NCI-H2107 (cell line): Measurements from ENCODE around the gene PRELID3B.
"Not testable (repeated sequence)": the region's sequence is repeated elsewhere in the genome, so short reads cannot be mapped to it uniquely, and the experiment has no call there.

Source experiments
- DNase-seq: peaks from one replicate; lab custom pipeline; 2025; lab: John Stamatoyannopoulos, UW

Gene PRELID3B

DNA sequence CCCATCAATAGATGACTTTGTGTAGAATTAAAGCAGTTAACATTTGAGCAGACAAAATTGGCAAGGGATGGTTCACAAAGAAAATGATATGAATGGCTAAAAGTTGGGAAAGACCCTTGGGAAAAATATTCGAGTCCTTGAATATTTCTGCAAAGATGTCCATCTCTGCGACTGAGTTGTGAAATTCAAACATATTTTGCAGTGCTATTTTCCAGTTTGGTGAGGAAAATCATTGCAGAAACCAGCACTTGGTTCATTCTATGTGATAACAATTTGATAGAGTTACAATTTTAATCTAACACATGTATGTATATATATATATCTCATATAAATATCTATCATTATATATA is 6.1 kb upstream of the PRELID3B start:
- DNase-seq: no peak

DNA sequence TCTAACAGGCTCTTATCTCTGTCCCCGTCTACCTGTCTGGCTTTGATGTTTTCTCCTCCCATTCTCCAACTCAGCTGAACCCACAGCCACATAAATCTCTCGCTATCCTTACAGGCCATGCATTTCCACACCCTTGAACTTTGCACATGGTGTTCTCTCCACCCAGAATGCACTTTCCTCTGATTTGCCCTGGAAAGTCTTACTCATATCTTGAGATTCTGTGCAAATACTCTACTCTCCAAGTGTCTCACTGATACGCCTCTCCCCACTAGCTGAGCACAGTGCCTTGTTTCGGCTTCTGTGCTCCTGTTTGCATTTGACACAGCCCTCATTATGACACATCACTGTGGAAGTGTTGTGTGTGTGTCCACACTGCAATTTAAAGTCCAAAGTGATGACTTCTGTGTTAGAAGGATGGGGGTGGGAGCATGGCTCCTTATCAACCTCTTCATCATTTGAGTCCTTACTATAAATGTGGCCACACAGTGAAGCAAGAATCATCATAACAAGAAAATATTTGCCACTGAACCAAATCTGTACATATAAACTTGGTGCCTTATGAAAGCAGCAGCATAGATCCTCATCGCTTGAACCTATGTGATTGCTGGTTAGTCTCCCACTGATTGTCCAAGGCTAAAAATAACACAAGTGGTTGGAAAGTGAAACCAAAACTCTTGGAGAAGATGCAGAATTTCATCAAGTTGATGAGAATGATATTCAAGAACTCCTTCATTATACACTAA is 5.5 kb upstream of the PRELID3B start:
- DNase-seq: no peak

DNA sequence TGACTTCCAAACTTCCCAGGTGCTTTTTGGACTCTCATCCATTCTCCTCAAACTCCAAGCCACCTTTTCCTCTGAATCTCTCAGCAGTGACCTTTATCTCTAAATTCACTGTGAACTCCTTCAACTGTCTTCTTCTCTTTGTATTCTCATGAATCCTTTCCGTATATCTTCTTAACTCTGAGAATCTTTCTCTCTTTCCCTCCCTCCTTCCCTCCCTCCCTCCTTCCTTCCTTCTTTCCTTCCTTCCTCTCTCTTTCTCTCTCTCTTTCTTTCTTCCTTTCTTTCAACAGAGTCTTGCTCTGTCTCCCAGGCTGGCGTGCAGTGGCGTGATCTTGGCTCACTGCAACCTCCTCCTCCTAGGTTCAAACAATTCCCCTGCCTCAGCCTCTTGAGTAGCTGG is 4.3 kb upstream of the PRELID3B start:
- no peak for DNase-seq

DNA sequence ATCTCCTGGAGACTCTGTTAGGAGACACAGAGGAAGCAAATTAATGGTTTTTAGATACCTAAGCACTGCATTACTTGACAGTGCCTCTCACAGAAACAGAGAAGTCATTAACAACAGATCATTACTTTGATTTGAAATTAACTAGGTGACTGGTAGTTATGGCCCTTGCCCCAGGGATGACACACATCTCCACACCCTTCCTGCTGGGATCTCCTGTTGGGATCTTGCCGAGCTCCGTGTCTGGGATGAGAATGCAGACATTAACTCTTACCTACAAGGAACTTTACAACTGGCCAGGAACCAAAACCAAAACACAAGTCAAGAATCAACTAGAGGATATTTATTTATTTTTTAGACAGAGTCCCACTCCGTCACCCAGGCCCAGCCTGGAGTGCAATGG is 2.2 kb upstream of the PRELID3B start:
- no peak for DNase-seq

DNA sequence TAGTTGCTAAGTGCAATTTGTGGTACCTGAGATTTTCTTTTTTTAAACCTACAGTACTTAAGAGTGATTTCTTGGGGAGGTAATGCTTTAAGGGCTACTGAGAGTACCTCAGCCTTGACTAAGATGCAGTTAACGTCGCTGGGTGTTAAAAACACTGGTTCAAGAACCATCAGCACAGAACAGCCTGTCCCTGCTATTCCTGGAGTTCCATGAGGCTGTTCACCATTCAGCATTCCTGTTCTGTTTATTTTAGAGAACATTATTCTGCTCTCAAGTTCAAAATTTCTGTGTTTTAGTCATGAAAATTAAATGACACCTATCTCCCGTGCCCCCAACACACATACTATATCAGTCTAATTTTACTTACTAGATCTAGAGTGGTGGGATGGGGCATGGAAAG is 1.7 kb upstream of the PRELID3B start:
- no peak for DNase-seq

DNA sequence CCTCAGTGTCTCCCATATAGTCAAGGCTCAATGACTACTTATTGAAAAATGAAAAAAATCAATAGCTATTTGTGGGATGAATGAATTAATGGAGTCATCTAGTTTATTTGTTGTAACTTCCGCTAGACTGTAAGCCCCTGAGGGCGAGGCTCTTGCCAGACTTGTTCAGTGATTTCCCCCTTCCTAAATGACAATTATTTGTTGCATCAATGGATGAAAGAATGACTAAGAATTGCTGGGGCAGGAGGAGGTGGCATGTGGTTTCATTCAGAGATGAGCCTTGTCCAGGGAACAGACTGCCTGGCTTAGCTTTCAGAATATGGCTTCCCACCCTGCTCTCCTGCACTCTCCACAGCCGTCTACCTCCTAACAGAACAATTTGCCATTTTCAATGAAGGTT is 1.1 kb upstream of the PRELID3B start:
- DNase-seq: no peak

DNA sequence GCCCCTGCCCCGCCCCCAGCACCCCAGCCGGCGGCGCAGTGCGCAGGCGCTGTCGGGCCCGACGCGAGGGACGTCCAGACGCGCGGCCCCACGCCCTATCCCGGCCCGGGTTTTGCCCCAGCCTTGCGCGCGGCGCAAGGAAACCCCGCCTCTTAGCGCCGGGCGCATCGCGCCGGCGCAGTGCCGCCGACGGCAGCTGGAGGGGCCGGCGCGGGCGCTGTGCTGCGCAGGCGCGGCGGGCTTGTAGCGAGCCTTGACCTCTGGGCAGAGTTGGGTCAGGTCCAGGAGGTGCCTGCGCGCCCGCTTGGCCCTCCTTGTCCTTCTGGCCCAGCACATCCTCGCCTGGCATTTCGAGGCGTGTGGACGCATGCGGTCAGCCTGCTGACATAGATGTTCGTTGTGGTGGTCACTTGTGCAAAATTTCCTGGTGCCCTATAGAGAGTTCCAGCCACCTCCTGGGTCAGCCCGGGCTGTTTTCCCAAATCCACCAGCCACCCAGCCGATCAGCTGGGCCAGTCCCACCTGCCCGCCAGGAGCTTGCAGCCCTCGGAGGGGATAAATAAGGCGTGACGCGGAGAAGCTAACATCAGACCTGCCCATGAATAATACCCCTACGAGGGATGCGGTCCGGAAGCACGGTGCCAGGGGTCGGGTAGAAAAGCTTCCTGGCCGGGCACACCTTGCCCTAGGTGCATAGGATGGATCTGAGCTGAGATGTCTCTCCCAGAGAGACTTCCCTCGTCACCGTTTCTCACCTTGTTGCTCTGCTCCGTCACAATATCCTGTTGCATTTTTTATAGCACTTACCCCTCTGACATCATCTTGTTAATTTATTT is 428 bp upstream of the PRELID3B start:
- DNase-seq: peak; percentile 88

DNA sequence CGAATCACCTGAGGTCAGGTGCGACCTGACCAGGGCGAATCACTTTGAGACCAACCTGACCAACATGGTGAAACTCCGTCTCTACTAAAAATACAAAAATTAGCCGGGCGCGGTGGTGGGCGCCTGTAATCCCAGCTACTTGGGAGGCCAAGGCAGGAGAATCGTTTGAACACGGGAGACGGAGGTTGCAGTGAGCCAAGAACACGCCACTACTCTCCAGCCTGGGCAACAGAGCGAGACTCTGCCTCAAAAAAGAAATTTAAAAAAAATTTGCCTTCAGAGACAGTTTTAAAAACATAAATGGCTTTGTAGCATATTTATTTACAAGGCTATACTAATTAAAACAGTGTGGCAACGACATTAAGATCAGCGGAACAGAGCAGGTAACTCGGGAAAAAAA is 1.1 kb downstream of the PRELID3B start:
- DNase-seq: not testable (repeated sequence)

DNA sequence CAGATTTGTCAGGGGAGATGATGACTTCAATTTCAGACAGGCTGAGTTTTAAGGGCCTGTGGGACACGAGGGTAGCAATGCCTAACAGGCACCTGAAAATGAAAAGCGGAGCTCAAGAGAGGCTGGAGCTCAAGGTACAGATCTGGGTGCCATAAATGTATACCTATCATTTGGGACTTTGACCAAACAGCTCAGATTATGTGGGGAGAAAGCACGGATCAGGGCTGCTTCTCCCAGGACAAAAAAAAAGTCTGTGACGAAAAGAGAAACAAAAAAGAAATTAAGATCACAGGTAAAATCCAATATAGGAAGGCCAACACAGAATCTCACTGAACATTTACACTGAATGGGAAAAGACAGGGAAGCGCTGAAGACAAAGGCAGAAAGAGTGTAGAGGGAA is 1.9 kb downstream of the PRELID3B start:
- DNase-seq: no peak

DNA sequence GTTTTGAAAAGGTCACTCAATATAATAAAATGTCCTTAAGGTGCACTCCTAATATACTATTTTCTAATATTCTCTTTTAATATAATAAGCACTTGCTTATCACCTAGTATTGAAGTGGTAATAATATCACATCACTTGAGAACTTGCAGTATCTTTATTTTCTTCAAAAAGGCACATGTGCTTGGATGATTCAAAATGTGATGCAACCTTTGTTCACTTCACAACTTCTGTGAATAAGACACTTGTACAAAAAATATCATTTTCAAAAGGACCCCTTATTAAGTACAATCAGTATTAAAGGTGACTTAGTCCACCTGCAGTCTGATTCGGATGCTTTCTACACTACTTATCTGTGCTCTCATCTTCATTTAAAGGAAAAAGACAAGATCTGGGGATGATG is 3.4 kb downstream of the PRELID3B start:
- DNase-seq: no peak

DNA sequence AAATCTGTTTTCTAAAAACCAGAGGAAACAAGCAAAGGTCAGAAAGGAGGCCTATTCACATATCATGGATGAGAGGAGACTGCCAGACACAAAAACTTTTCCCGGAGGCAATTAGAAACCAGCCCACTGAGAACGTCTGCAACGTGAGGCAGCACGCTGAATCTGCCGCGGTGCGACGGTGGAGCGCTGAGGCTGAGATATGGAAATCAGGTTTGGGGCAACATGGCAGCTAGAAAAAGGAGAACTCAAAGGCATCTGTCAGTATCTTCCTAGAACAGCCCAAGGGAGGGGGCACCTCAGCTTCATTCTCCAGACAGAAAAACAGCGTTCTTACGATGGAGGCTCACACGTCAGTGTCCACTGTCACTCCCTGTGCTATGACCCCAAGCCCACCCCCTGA is 5.2 kb downstream of the PRELID3B start:
- DNase-seq: no peak

DNA sequence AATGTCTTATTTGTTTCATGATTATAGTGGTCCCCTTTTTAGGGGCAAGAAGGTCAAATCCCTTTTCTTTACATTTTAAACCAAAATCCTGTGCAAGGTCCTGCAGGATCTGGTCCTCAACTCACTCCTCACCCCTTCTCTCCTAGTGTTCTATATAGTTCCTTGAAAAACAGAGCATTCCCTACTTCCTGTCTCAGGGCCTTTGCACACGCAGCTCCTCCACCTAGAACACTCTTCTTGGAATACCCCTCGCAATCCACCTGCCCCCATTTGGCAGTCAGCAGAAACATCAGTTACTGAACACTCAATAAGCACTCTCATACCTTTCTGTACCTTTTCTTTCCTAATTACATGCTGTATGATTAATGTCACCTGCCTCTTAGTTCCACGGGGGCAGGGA is 7.2 kb downstream of the PRELID3B start:
- no peak for DNase-seq

DNA sequence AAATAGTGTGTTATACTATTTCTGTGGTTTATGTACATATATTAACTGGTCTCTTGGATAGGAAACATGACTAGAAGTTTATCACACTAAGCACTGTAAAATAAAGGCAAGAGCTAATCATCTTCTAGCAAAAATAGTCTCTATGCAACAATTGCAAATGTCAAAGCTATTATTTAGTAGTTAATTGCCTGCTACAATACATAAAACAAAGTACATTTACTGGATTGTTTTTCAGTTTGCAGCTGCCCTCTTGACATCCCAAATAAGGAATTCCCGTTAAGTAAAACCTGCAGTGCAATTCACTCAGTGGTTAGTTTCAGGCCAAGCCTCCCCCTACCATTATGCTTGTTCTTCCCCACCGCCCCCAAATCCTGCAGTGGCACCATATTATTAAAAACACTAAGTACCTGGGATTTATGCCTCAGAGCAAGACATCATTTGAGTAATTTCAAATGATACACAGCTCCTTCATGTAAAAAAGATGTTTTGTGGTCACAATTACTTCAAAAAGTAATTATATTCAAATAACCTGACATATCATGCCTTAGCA is 8.9 kb downstream of the PRELID3B start:
- DNase-seq: no peak

DNA sequence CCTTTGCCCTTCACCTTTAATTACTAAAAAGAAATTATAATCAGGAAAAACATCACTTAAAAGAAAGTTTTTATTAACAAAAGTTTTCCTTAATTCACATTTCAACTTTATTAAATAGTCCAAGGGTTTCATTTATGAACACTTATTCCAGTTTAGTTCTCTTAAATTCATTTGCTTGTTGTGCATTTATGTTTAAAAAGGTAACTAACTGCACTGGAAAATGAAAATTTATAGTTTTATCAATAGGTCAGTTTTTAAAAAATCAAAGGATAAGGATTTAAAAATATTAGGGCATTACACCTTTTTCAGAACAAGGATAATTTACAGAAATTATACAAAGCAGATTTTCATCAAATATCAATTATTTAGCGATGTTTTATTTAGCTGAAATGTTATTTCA is 9.5 kb downstream of the PRELID3B start:
- DNase-seq: no peak

DNA sequence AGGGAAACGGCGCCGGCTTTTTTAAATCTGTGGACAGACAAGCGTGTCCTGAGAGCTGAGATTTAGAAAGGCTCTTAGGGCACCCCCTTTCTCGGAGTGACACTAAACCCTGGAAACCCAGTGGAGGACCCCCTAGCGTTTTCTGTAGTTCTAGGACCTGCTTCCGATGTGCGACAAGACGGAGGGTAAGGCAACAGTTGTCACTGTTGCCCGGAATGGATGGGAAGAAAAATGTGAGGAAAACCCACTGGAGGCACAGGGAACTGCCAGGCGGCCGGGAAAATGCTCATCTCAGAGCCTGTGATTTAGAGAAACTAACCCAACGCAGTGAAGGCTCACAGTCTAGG is 9.9 kb downstream of the PRELID3B start:
- DNase-seq: no peak

DNA sequence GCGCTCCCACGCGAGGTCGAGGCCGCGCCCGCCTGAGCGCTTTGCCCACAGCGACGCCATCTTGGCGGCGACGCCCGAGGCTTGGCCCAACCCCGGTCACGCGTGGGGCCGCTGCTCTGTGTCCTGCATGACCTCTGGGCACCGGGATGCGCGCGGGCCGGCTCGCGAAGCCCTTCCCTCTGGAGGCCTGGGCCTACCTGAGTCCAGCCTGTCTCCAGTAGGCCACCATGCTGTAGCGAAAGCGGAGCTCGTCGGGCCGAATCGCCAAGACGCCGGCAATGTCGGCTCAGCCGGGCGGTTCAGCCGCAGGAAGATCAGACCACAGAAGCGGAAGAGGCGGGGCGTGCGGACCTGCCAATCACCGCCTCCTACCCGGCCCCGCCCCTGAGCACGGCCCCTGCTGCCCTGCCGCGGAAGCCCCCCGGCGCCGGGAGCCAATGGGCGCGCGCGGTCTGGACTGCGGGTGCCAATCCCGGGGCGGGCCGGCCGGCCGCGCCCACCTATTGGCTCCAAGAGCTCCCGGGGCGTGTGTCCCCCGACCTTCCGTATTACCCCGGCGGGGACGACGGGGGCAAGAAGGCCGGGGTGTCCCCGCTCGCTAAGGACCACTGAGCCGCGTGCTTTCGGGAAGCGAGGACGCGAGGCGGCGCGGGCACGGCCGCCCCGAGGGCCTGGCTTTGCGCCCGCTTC is 10.4 kb downstream of the PRELID3B start, which contains the start of gene ATP5F1E:
TSS of gene ATP5F1E (minus strand) at position 313 of the 690 bp plus-strand sequence. CDS start at position 229, 84 bp downstream.
- DNase-seq: peak; percentile 93

DNA sequence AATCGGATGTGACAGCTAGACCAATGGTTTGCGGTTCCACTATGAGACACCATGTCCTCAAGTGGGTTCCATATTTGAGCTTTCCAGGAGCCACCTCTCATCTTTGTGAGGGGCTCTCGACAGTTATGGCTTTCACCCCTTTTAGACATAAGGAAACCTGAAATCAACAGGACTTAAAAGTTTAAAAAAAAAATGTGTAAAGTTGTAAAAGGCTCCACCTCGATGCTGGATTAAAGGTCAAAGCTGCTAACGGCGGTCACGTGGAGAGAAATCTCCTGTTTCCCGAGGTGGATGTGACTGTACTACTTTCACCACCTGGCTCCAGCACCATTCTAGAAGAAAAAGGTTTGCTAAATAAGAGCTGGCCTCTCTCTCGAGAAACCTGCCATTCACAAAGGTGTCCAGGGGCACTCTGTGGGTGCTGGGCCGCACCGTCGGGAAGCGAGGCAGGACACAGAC is 11.0 kb downstream of the PRELID3B start:
- DNase-seq: peak; percentile 26

DNA sequence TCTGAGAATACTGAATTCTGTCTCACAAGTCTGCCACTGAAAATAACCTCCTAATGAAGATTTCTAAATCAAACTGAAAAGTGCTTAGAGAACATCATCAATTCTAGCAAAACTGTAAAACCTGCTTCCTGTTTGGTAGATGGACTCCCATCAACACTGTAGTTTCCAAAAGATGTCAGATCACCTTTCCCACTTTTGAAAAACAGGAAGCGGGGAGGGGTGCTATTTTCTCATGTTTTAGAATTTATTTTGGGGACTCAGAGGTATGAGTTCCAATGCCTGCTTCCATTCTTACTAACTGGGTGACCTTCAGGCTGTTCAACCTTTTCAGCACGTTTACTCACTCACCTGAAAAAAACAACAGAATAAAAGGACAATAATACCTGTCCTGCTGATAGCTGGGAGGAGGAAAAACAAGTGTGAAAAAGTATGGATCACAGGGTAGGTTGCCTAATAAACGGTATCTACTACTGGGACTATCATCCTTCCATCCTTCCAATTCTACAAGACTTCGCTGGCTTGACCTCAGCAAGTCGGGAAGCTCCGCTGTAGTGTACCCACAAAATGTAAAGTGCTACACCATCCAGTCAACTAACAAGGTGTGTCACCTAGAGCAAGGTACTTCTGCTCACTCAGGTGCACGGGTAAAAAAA is 11.5 kb downstream of the PRELID3B start:
- no peak for DNase-seq

DNA sequence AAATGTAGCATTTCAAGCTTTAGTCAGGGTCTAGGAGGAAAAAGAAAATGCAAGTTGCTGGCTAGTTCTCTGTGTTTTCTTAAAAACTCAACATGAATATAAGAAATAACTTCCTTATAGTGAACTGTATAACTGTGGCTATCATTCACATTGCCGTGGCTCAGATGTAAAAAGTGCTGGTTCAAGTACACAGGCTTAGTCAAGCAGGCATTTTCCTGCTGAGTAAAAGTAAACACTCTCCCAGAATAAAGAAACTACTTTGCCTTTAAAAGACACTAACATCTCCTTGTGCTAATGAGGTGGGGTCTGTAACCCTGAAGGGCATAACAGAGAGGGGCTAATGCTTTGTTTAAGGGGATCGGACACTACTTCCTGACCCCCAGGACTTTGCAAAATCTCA is 13.8 kb downstream of the PRELID3B start:
- no peak for DNase-seq

DNA sequence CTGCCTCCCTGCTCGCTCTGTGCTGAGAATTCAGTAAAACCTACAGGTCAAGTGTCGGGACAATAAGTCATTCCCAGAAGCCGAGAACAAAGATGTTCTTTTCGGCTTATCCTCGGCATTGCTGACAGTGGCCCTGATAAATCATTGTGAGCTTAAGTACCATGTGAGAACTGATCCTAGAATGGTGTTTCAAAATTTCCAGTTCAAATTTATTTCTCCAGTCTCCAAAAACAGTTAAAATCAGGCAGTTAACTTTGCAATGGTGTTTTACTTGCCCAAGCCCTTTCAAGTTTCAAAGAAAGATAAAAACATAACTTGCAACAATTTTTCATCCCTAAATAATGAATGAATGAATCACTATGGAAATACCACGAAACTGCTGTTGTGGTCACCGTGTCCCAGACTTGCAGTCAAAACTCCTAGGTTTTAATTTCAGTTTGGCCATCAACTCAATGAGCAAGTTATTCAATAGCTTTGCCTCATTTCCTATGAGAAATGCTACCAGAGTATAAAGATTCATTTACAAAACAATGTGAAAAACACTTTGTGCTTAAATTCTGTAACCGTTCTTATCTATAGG is 14.8 kb downstream of the PRELID3B start:
- no peak for DNase-seq

DNA sequence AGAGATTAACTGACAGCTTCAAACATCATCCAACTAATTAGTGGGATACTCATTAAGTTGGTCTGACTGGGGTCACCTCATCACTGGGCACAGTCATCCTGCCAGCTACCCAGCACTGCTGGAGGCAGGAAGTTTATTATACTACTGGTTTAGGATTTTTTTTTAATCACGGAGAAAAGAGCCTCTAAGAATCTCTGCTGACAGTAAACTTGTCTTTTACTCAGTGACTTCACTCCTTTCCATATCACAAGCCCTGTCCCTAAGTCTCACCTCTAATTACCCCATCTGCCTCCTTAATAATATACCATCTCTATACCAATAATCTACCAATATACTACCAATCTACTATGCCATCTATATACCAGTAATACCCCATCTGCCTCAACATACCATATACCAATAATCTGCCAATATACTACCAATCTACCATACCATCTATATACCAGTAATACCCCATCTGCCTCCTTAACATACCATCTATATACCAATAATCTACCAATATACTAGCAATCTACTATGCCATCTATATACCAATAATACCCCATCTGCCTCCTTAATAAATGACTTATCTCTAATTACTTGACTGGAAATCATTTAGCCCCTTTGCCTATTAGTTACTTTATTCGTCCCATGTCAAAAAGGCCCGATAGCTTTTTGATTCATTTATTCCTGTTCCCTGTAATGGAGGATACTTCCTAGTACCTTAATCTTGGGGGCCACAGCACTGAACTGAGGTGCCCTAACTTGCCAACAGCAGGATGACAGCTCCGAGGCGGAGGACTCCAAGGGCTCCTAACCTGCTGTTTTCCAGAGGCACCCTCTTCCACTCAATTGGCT is 15.5 kb downstream of the PRELID3B start:
- DNase-seq: no peak
